Epithelial cell of proximal tubule (primary cell): ENCODE measurements around the gene PRTFDC1. TPM values are rescaled to one million over a fixed set of nuclear protein-coding genes. Genes with fewer than 3 reads are reported as not detected.

Source experiments
- DNase-seq: peaks from one replicate; pipeline ENCODE4 v3.0.0-alpha.2; 2011; ENCODE audit warnings: low read depth
- H3K4me3 ChIP-seq: 2 replicates; pipeline ENCODE4 v1.5.1; 2011; ENCODE audit warnings: low read depth, mild to moderate bottlenecking, low read length
- total RNA-seq: library from RNA; depleted of rRNA; stranded (reverse); fragments of >200 nt; gene quantifications from 2 replicates; pipeline ENCODE4 v1.2.3, GENCODE V29; 2015
- TF ChIP-seq, protein P1 (sequence below): conservative IDR thresholded peaks from 2 replicates; pipeline ENCODE4 v1.5.1; 2012; ENCODE audit warnings: low read depth, mild to moderate bottlenecking, low read length

Gene PRTFDC1
- 25.7 and 27.8 TPM in 2 replicates for total RNA-seq

GRCh38 chr10:24952143-24952706 is at the start of gene PRTFDC1:
Gene PRTFDC1, minus strand, starts transcription at chr10:24952606. Its CDS starts 31 bp downstream, at chr10:24952575.
- TF ChIP-seq, protein P1, sequence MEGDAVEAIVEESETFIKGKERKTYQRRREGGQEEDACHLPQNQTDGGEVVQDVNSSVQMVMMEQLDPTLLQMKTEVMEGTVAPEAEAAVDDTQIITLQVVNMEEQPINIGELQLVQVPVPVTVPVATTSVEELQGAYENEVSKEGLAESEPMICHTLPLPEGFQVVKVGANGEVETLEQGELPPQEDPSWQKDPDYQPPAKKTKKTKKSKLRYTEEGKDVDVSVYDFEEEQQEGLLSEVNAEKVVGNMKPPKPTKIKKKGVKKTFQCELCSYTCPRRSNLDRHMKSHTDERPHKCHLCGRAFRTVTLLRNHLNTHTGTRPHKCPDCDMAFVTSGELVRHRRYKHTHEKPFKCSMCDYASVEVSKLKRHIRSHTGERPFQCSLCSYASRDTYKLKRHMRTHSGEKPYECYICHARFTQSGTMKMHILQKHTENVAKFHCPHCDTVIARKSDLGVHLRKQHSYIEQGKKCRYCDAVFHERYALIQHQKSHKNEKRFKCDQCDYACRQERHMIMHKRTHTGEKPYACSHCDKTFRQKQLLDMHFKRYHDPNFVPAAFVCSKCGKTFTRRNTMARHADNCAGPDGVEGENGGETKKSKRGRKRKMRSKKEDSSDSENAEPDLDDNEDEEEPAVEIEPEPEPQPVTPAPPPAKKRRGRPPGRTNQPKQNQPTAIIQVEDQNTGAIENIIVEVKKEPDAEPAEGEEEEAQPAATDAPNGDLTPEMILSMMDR, result peak; percentile 19
- no peak for DNase-seq
- H3K4me3 ChIP-seq, result peak within 1 kb of the TSS; percentile 65

GRCh38 chr10:24998044-24998443 is 45.6 kb upstream of the PRTFDC1 start:
- DNase-seq, result no peak
- no peak overlapping the region for H3K4me3 ChIP-seq
- TF ChIP-seq, protein P1, result no peak

DNA sequence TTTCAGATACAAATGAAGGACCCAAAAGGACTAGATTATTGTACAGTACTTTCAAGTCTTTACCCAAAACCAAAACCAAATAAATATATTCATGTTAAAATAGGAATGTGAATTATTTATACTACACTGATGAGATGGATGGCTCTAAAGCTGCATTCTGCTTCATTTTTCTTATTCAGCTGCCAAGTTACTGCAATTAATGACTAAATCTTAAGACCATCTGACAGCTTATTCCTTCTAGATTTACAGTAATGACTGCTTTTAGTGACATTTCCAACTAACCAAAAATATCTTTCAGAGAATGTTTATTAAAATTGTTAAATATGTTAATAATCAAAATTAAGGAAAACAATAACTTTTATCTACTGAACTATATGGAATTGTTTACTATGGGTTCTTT is 42.7 kb upstream of the PRTFDC1 start:
- TF ChIP-seq, protein P1, result no peak
- no peak for DNase-seq
- H3K4me3 ChIP-seq, result no peak overlapping the region

DNA sequence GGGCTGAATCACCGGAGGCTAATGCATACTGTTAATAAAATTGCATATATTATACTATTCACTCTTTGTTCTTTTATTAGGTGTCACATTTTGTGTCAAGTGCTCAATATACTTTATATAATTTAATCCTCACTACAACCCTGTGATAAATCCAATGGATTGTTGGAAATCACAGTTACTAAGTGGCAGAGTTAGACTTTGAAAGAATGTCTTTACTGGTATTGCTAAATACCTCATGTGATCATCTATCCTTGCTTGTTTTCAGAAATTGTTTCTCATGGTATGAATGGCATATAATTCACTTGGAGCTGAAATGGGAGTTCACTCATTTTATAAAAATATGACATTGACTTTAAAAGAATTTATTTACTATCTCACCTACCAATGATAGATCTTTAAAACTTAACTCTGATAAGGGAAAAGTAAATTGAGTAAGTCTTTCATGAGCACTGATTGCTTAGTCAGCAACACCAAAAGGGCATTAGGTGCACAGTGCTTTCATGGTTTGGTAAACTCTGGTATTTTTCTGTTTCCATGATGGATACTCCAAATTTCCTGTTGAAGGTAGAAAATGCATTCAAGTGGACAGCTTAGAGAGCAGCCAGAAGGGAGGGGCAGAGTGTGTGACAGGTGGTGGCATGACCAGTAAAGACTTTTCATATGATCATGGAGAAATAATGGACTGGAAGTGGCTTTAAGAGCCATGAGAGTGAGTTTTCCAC is 41.0 kb upstream of the PRTFDC1 start:
- H3K4me3 ChIP-seq, result no peak overlapping the region
- TF ChIP-seq, protein P1, result no peak
- DNase-seq, result peak; percentile 86

- TF ChIP-seq, protein P1, result no peak
- DNase-seq, result no peak
- H3K4me3 ChIP-seq, result no peak overlapping the region
Measured at GRCh38 chr10:24992512-24993133, 40.2 kb upstream of the PRTFDC1 start.

DNA sequence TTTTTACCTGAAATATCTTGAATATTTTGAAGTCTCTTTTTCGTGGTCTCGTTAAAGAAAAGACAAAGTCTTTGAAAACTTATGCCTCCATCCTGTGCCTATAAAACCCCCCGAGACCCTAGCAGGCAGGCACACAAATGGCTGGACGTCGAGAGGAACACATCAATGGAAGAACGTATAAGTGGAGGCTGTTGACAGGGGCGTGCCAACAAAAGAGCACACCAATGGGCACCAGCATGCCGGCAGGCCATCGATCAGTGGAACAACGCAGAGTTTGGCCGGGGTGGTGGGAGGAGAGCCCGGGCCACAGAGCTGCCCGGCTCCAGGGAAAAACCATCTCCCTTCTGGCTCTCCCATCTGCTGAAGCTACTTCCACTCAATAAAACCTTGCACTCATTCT is 38.9 kb upstream of the PRTFDC1 start:
- no peak overlapping the region for H3K4me3 ChIP-seq
- no peak for DNase-seq
- TF ChIP-seq, protein P1, result no peak

GRCh38 chr10:24989867-24990266 is 37.5 kb upstream of the PRTFDC1 start:
- TF ChIP-seq, protein P1, result no peak
- no peak overlapping the region for H3K4me3 ChIP-seq
- no peak for DNase-seq
